Amygdala (tissue), 56 donors: ENCODE measurements around the gene ZNF423.

Experiments used
- DNase-seq, 56 donors: peaks; one replicate each; lab custom pipeline; 2025; lab: John Stamatoyannopoulos, UW

ZNF423 gene

GRCh38 chr16:49795513-49795912, 60.4 kb downstream of the ZNF423 start:
- no peak for DNase-seq

GRCh38 chr16:49793244-49793643, 62.7 kb downstream of the ZNF423 start:
- no peak for DNase-seq

GRCh38 chr16:49789616-49790015, 66.3 kb downstream of the ZNF423 start:
- no peak for DNase-seq

GRCh38 chr16:49788986-49789385, 66.9 kb downstream of the ZNF423 start:
- no peak for DNase-seq

GRCh38 chr16:49788572-49788971, 67.3 kb downstream of the ZNF423 start:
- peak in 32 of 56 donors; percentile 4 to 73 (median 26) for DNase-seq

GRCh38 chr16:49786926-49787557, 68.9 kb downstream of the ZNF423 start:
- no peak for DNase-seq

GRCh38 chr16:49785970-49786369, 69.9 kb downstream of the ZNF423 start:
- no peak for DNase-seq

- DNase-seq = no peak
Measured at GRCh38 chr16:49782405-49782804, 73.5 kb downstream of the ZNF423 start.

- DNase-seq = no peak
Measured at GRCh38 chr16:49781401-49781800, 74.5 kb downstream of the ZNF423 start.

- DNase-seq = no peak
Measured at GRCh38 chr16:49780433-49780832, 75.5 kb downstream of the ZNF423 start.

GRCh38 chr16:49779979-49780378, 75.9 kb downstream of the ZNF423 start:
- no peak for DNase-seq

GRCh38 chr16:49778202-49778930, 77.5 kb downstream of the ZNF423 start:
- DNase-seq = no peak

GRCh38 chr16:49776734-49777133, 79.2 kb downstream of the ZNF423 start:
- no peak for DNase-seq

GRCh38 chr16:49776085-49776595, 79.8 kb downstream of the ZNF423 start:
- peak in 20 of 56 donors; percentile 5 to 53 (median 16) for DNase-seq

GRCh38 chr16:49775581-49775980, 80.3 kb downstream of the ZNF423 start:
- no peak for DNase-seq

- DNase-seq = no peak
Measured at GRCh38 chr16:49775018-49775417, 80.9 kb downstream of the ZNF423 start.

- no peak for DNase-seq
Measured at GRCh38 chr16:49773534-49774475, 82.1 kb downstream of the ZNF423 start.

GRCh38 chr16:49767998-49768397, 87.9 kb downstream of the ZNF423 start:
- DNase-seq = no peak

GRCh38 chr16:49767414-49767813, 88.5 kb downstream of the ZNF423 start:
- DNase-seq = no peak

GRCh38 chr16:49766225-49766624, 89.7 kb downstream of the ZNF423 start:
- no peak for DNase-seq

- DNase-seq = no peak
Measured at GRCh38 chr16:49763826-49764225, 92.1 kb downstream of the ZNF423 start.
